GM12878 (cell line): Measurements from ENCODE around the gene MLST8. TPM values are rescaled to one million over a fixed set of nuclear protein-coding genes. Genes with fewer than 3 reads are reported as not detected.

Experiments used
- NKRF ChIP-seq: fragments of 450-650 bp; conservative IDR thresholded peaks from 2 replicates; pipeline ENCODE4 v1.6.1; 2017; ENCODE audit warnings: mild to moderate bottlenecking, moderate library complexity
- RELB ChIP-seq: fragments of 450-650 bp; IDR thresholded peaks from 2 replicates; pipeline ENCODE4 v1.6.1; 2017; ENCODE audit warnings: low read depth, mild to moderate bottlenecking, moderate library complexity
- SUPT20H ChIP-seq: IDR thresholded peaks from 2 replicates; pipeline ENCODE4 v1.6.1; 2011; ENCODE audit warnings: low read depth, mild to moderate bottlenecking, low read length, moderate library complexity, borderline replicate concordance; ENCODE audit not compliant: control insufficient read depth
- polyA plus RNA-seq, 11 experiments: library from polyadenylated mRNA; depleted of rRNA in 4 of 11; unstranded in 6 of 11; stranded (reverse) in 5 of 11; fragments of >200 nt; fragmentation: Nextera tagmentation in 4 of 11; fragmentation: Illumina TruSeq in 1 of 11; extraction: Ambion mirVana in 4 of 11; extraction: Trizol in 1 of 11; gene quantifications; 1 replicate in 1 of 11; 2 replicates in 10 of 11; pipeline versions ENCODE4 v1.2.1 to v1.2.3, GENCODE V29; 2011 to 2016; ENCODE audit warnings: inconsistent platforms in 2 of 11, missing spikeins in 2 of 11, low read depth in 1 of 11
- total RNA-seq, 4 experiments: library from RNA; depleted of rRNA in 3 of 4; stranded (reverse); fragments of >200 nt in 3 of 4; fragmentation: Illumina TruSeq in 1 of 4; extraction: Trizol in 1 of 4; gene quantifications; 2 replicates each; pipeline versions ENCODE4 v1.2.1 to v1.2.3, GENCODE V29; 2013 to 2021
- TF ChIP-seq, protein P1 (sequence below): fragments of 450-650 bp; IDR thresholded peaks from 2 replicates; pipeline ENCODE4 v1.6.1; 2016; ENCODE audit warnings: mild to moderate bottlenecking, moderate library complexity, borderline replicate concordance

The MLST8 gene
- total and polyA plus RNA-seq, 10 of the 15 experiments (the other 5 are each of a cell fraction or from before 2014, with no cell fraction given) = 1.0 to 114 (median 64.2) TPM

- TF ChIP-seq RELB (no peak), NKRF (no peak), SUPT20H (no peak)
- TF ChIP-seq, protein P1, sequence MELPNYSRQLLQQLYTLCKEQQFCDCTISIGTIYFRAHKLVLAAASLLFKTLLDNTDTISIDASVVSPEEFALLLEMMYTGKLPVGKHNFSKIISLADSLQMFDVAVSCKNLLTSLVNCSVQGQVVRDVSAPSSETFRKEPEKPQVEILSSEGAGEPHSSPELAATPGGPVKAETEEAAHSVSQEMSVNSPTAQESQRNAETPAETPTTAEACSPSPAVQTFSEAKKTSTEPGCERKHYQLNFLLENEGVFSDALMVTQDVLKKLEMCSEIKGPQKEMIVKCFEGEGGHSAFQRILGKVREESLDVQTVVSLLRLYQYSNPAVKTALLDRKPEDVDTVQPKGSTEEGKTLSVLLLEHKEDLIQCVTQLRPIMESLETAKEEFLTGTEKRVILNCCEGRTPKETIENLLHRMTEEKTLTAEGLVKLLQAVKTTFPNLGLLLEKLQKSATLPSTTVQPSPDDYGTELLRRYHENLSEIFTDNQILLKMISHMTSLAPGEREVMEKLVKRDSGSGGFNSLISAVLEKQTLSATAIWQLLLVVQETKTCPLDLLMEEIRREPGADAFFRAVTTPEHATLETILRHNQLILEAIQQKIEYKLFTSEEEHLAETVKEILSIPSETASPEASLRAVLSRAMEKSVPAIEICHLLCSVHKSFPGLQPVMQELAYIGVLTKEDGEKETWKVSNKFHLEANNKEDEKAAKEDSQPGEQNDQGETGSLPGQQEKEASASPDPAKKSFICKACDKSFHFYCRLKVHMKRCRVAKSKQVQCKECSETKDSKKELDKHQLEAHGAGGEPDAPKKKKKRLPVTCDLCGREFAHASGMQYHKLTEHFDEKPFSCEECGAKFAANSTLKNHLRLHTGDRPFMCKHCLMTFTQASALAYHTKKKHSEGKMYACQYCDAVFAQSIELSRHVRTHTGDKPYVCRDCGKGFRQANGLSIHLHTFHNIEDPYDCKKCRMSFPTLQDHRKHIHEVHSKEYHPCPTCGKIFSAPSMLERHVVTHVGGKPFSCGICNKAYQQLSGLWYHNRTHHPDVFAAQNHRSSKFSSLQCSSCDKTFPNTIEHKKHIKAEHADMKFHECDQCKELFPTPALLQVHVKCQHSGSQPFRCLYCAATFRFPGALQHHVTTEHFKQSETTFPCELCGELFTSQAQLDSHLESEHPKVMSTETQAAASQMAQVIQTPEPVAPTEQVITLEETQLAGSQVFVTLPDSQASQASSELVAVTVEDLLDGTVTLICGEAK = no peak
Observed at GRCh38 chr16:2234813-2235170, 29.5 kb downstream of the MLST8 start (continued).
